ENCODE results near the gene PEMT. TPM values are rescaled to one million over a fixed set of nuclear protein-coding genes. Genes with fewer than 3 reads are reported as not detected.

The PEMT gene
- total and polyA plus RNA-seq, 5 experiments from 2014 or later: 15.2 to 31.3 (median 27.5) TPM

DNA sequence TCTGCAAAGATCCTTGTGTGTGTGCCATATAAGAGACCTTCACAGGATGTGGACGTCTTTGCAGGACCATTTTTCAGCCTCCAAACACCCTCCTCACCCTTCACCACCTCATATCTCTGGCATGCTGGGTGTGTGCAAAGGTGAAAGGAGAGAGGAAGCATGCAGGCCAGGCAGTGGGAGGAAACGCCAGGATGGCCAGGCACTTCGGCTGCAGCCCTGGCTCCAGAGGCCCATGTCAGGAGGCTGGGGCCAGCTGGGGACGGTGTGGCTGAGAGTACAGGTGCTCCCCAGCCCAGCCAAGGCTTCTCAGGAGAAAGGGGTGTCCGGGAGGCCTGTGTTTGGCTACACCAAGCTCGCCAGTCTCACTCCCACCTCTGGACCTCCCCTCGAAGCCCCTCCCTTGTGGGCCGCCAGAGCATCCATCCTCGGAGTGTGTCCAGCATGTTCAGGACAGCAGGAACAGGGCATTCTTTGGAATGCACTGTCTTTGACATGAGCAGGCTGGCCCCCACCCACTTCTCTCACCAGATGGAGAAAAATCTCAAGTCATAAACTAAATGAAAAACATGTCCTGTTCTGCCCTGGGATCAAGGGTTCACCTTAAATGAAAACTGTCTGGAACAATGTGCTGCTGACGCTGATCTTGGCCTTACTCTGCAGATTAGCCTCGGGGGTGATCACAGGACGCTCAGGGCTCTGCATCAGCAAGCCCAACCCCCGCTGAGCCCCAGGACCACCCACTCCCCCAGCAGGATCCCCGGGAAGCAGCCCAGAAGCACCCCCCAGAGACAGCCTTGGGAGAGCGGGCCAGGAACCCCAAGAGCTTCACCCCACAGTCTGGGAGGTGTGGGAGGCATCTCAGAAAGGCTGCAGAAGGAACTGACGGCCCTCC is 15.9 kb downstream of the PEMT start:
- Mint-ChIP-seq H3K27me3 (no peaks in the 10 kb centered on the region), H3K4me3 (no peak overlapping the region), H3K4me1 (peaks cover 0 to 10% (median 3%) of the 10 kb centered on the region in 4 donors), H3K9me3 (no peaks in the 10 kb centered on the region), H3K36me3 (peaks cover 0 to 19% (median 6%) of the 10 kb centered on the region in 3 donors), H3K27ac (no peak overlapping the region)
- POLR2A ChIA-PET: no interaction called here
- ATAC-seq: no peak
- no peak for DNase-seq

DNA sequence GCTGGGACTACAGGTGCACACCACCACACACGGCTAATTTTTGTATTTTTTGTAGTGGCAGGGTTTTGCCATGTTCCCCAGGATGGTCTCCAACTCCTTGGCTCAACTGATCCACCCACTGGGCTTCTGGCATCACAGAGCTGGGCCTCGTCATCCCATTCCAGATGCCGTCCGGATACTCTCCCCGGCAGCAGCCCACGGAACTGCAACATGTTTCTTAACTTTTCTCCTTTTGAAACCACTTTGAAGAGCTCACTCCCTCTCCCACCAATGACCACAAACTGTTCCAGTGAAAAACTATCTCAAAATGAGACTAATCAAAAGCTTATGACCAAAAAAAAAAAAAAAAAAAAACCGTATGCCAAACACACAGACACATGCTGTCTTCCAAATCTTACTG is 17.6 kb downstream of the PEMT start:
- H3K4me3 Mint-ChIP-seq: no peak overlapping the region
- ATAC-seq (no peak), DNase-seq (no peak)
- H3K9me3 Mint-ChIP-seq: no peaks in the 10 kb centered on the region
- H3K4me1 Mint-ChIP-seq: peaks cover 0 to 14% (median 5%) of the 10 kb centered on the region in 4 donors
- H3K27me3 Mint-ChIP-seq: no peaks in the 10 kb centered on the region
- H3K36me3 Mint-ChIP-seq: peaks cover 0 to 20% (median 6%) of the 10 kb centered on the region in 3 donors
- POLR2A ChIA-PET: interaction anchor here (0.7 kb wide), 1 partner anchor 103 kb away, joined by 5 read pairs; no protein-coding TSS in a partner anchor
- H3K27ac Mint-ChIP-seq: no peak overlapping the region

DNA sequence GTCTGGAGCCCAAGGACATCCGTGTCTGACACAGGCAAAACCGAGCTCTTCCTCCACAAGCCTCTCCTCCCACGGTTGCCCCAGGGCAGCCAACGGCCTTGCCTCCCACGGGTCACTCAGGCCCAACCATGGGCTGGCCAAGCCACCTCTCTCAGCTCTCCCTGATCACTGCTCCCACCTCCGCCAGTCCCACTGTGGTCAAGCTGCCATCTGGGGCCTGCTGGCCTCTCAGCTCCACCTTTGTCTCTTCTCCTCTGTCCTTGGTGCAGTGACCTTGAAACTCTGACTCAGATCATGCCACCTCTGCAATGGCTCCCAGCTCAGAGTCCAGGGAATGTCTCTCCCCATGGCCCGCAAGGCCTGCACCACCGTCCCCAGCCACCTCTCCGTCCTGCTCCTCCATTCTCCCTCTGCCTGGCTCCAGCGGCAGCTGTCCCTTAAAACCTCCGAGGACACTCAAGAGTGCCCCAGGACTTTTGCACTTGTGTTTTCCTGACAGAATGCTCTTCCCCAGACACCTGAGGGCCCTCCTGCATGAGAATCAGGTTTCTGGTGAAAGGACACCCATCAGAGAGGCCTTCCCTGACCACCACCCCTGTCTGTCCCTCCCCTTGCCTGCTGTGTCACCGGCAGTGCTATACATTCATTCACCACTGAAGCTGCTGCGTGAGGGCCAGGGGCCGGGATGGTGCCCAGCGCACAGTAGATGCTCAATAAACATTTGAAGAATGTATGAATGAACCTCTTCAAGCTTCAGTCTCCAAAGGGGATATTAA is 19.3 kb downstream of the PEMT start:
- Mint-ChIP-seq H3K4me1 (peaks cover 0 to 23% (median 6%) of the 10 kb centered on the region in 4 donors), H3K9me3 (no peaks in the 10 kb centered on the region), H3K36me3 (peaks cover 0 to 20% (median 6%) of the 10 kb centered on the region in 3 donors), H3K27me3 (no peaks in the 10 kb centered on the region), H3K27ac (peak overlapping the region in 1 of 10 donors; percentile 46), H3K4me3 (no peak overlapping the region)
- POLR2A ChIA-PET: no interaction called here
- DNase-seq: no peak
- no peak for ATAC-seq

DNA sequence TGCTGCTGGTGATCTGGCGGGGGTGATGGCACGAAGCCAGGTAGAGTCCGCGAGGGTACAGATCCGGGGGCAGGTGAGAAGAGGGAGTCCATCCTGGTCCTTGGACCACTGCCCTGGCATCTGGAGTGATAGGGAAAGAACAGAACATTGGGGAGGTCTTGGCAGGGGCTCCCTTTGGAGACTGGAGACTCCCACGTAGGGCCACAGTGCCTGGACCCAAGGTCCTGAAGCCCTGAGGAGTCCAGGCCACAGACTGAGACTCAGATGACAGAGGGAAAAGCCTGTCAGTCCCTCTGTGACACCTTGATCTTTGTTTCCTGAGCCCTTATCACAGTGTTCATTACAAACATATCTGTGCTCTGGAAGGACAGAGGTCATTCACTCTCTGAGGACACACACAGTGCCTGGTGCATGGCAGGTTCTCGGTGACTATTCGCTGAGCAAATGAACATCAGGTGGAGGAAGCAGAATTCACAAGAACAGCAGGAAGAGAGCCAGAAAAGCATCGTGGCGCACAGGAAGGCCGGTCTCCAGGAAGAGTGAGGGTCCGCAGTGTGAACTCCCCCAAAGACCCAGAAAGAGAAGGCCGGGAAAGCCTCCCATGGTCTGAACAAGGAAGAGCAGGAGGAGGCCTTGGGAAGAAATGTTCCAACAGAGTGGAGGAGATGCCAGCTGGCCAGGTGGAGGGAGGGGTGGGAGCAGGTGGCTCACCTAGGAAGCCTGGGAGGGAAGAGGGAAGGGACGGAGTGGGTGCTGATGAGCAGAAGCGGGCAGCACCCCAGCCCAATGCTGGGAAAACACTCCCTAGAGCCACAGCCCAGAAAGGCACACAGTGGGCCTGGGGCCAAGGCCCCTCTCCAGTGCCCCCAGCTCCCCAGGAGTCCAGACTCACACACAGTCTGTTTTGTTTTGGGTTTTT is 20.5 kb downstream of the PEMT start:
- H3K4me1 Mint-ChIP-seq: peaks cover 0 to 23% (median 5%) of the 10 kb centered on the region in 4 donors
- H3K9me3 Mint-ChIP-seq: no peaks in the 10 kb centered on the region
- ATAC-seq: no peak
- peak overlapping the region in 3 of 10 donors; percentile 34 to 65 (median 57) for H3K27ac Mint-ChIP-seq
- peaks cover 0 to 20% (median 6%) of the 10 kb centered on the region in 3 donors for H3K36me3 Mint-ChIP-seq
- DNase-seq: no peak
- POLR2A ChIA-PET: no interaction called here
- H3K4me3 Mint-ChIP-seq: no peak overlapping the region
- no peaks in the 10 kb centered on the region for H3K27me3 Mint-ChIP-seq

DNA sequence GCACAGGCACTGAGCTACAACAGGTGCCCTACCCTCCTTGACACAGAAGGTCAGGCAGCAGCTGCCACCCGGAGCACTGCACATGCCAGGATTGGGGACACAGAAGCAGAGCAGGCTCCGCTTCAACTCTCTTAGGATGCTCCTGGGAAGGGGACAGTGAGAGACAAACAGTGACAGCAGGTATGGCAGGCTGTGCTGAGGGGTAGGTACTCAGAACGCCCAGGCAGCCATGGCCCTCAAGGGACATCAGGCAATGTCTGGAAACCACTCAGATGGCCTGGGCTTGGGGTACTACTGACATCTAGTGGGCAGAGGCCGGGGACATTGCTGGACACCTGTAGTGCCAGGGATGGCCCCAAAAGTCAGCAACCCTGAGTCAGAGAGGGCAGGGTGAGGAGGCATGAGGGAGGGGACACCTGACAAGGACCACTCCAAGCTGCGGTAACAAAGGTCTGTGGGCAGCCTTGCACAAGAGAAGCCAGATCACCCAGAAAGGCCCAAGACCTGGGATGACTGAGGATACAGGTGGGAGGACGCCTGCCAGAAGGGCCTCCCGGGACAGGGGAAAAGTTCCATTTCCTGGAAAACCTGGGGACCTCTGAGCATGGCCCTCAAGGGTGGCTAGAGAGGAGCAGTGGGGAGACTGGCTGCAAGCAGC is 21.2 kb downstream of the PEMT start:
- H3K36me3 Mint-ChIP-seq: peaks cover 0 to 13% (median 4%) of the 10 kb centered on the region in 3 donors
- no peak for DNase-seq

DNA sequence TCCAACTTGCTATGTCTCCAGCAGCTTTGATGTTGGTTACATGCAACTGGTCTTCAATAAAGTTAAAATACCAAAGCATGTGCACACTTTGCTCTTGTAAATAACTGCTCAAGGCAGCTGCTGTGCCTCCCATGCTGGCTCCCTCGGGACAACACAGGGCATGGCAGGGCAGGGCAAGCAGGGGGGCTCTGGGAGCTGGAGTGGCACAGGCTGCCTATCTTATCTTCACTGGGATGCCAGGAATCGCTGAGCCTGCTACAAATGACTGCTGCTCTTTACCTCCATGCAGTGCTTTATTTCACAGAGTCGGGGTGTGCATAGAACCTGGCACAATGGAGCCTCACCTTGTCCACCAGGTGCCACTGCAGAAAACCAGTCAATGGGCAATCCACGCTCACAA is 21.8 kb downstream of the PEMT start:
- Mint-ChIP-seq H3K4me1 (peaks cover 0 to 23% (median 5%) of the 10 kb centered on the region in 4 donors), H3K27ac (peak overlapping the region in 1 of 10 donors; percentile 21), H3K4me3 (no peak overlapping the region), H3K9me3 (no peaks in the 10 kb centered on the region), H3K36me3 (peaks cover 0 to 10% (median 0%) of the 10 kb centered on the region in 3 donors), H3K27me3 (no peaks in the 10 kb centered on the region)
- POLR2A ChIA-PET: interaction anchor here (1.3 kb wide), 1 partner anchor 214 kb away, joined by 3 read pairs; no protein-coding TSS in a partner anchor
- ATAC-seq: no peak
- no peak for DNase-seq

More for the DNA sequence above, 21.2 kb downstream of the PEMT start:
- H3K4me3 Mint-ChIP-seq: no peak overlapping the region
- H3K27ac Mint-ChIP-seq: peak overlapping the region in 2 of 10 donors; percentile 35 to 57
- no peaks in the 10 kb centered on the region for H3K9me3 Mint-ChIP-seq
- H3K27me3 Mint-ChIP-seq: no peaks in the 10 kb centered on the region
- POLR2A ChIA-PET: no interaction called here
- ATAC-seq: no peak
- H3K4me1 Mint-ChIP-seq: peaks cover 0 to 23% (median 5%) of the 10 kb centered on the region in 4 donors

DNA sequence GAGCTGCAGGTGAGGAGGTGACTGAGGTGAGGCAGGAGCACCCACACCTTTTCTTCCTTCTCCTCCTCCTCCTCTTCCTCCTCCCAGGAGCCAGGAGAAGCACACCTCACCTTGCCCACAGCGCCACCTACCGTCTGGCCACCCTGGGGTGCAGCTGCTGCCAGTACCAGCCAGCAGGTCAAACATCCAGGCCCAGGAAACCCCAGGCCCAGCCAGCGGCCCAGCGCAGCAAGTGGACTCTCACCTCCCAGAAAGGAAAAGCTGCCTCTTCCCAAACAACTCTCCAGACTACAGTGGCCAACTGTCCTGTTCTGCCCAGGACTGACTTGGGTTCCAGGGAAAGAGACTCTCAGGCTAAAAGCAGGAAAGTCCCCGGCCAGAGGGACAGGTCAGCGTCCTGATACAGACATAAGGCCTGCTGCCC is 22.7 kb downstream of the PEMT start:
- Mint-ChIP-seq H3K4me3 (no peak overlapping the region), H3K27ac (peak overlapping the region in 1 of 10 donors; percentile 12), H3K4me1 (peaks cover 0 to 23% (median 5%) of the 10 kb centered on the region in 4 donors), H3K36me3 (peaks cover 0 to 6% (median 0%) of the 10 kb centered on the region in 3 donors), H3K27me3 (no peaks in the 10 kb centered on the region), H3K9me3 (no peaks in the 10 kb centered on the region)
- no peak for ATAC-seq
- POLR2A ChIA-PET: interaction anchor here (1.2 to 1.3 kb wide), 2 partner anchors 19 to 213 kb away, joined by 3 read pairs; no protein-coding TSS in a partner anchor
- peak in 9 of 10 donors; percentile 8 to 71 (median 37) for DNase-seq

DNA sequence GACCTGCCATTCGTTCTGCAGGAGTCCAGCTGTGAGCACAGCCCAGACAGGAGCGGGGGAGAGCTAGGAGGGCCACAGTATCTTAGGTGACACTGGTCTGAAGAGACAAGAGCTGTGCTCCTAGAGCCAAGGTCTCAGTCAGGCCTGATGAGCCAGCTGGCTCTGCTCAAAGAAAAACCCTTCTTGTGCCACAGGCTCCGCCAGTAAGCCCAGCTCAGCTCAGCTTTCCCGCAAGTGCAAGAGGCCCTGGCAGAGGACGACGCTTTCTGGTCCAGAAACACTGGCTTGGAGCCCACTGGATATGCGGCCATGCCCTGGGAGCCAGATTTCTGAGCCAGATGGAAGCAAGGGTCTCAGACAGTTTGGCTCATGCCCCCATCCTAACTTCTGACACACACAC is 23.9 kb downstream of the PEMT start:
- Mint-ChIP-seq H3K36me3 (peaks cover 0 to 3% (median 0%) of the 10 kb centered on the region in 3 donors), H3K4me1 (peaks cover 0 to 23% (median 5%) of the 10 kb centered on the region in 4 donors), H3K4me3 (no peak overlapping the region), H3K27ac (peak overlapping the region in 1 of 10 donors; percentile 88), H3K27me3 (no peaks in the 10 kb centered on the region), H3K9me3 (no peaks in the 10 kb centered on the region)
- DNase-seq: no peak
- POLR2A ChIA-PET: no interaction called here
- no peak for ATAC-seq

DNA sequence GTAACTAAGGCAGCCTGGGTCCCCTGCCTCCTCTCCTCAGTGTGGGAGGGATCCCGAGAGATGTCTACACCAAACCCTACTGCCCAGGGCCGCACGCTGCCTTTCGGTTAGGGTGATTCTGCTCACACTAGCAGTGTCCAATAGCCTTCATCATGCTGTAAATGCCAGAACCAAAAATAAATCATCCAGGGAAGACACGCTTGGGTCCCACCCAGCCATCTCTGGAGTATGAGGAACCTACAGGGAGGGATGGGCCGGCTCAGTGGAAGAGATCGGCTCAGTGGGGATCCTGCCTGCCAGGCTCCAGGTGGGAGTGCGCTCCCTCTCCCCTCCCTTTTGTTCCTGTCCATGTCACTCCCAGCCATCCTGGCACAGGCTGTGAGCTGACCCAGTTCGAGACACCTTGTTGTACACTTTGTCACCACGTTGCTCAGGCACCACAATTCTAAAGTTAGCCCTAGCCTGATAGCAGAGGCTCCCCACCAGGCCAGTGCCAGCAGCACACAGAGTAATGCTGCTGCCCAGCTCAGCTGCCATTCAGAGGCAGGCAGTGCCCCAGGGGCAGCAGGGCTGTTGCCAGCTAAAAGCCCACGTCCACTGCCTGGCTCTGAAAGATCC is 24.5 kb downstream of the PEMT start:
- Mint-ChIP-seq H3K4me3 (no peak overlapping the region), H3K9me3 (no peaks in the 10 kb centered on the region), H3K27ac (no peak overlapping the region), H3K4me1 (peaks cover 0 to 23% (median 4%) of the 10 kb centered on the region in 4 donors), H3K36me3 (peaks cover 0 to 2% (median 0%) of the 10 kb centered on the region in 3 donors), H3K27me3 (no peaks in the 10 kb centered on the region)
- DNase-seq (no peak), ATAC-seq (no peak)
- POLR2A ChIA-PET: no interaction called here

DNA sequence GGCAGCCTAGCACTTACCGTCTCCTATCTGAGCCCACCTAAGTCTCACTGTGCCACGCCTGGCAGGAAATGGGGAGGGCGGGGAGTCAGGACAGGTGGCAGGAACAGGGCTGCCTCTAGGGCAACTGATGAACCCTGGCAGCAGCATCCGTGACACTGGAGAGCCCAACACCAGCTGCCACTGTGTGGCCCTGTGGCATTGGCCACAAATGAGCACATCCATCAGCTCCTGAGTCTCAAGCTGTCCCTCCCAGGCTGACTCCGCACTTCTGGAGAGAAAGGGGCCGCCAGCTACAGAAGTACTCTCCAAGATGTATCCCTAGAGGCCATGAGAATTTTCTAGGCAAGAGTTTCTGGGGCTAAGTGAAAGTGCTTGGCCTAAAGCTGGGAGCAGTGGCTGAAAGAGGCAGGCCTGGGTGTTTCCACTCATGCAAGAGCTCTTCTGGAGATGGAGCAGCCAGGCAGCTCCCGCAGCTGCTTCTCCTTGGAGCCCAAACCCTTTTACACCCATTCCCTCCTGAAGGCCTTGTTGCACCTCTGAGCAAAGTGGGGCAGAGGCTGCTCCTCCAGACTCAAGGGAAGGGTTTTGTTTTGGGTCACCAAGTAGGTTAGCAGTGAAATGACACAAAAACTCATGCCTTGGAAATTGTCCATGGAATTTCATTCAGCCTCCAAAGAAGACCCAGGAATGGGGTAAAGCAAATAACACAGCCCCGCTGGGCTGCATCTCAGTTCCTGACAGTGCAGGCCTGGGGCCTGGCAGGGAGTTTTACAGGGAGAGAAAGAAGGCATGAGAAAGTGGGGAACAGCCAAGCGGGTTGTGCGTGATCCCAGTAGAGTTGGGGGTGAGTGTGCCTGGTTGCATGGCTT is 25.8 kb downstream of the PEMT start:
- POLR2A ChIA-PET: no interaction called here
- Mint-ChIP-seq H3K27me3 (no peaks in the 10 kb centered on the region), H3K9me3 (no peaks in the 10 kb centered on the region), H3K36me3 (peaks cover 0 to 2% (median 0%) of the 10 kb centered on the region in 3 donors), H3K27ac (peak overlapping the region in 2 of 10 donors; percentile 7 to 86), H3K4me3 (no peak overlapping the region), H3K4me1 (peaks cover 0 to 17% (median 3%) of the 10 kb centered on the region in 4 donors)
- no peak for DNase-seq
- ATAC-seq: no peak

Measured in naive thymus-derived CD8-positive, alpha-beta T cell (primary cell).